Measurements from ENCODE around the gene PDZRN3. TPM values are rescaled to one million over a fixed set of nuclear protein-coding genes. Genes with fewer than 3 reads are reported as not detected.
A peak's percentile ranks its signal among the peaks of the same experiment; 100 is the strongest.

PDZRN3 gene
- total and polyA plus RNA-seq, 2 experiments from 2014 or later, result 7.5 to 14.0 TPM

DNA sequence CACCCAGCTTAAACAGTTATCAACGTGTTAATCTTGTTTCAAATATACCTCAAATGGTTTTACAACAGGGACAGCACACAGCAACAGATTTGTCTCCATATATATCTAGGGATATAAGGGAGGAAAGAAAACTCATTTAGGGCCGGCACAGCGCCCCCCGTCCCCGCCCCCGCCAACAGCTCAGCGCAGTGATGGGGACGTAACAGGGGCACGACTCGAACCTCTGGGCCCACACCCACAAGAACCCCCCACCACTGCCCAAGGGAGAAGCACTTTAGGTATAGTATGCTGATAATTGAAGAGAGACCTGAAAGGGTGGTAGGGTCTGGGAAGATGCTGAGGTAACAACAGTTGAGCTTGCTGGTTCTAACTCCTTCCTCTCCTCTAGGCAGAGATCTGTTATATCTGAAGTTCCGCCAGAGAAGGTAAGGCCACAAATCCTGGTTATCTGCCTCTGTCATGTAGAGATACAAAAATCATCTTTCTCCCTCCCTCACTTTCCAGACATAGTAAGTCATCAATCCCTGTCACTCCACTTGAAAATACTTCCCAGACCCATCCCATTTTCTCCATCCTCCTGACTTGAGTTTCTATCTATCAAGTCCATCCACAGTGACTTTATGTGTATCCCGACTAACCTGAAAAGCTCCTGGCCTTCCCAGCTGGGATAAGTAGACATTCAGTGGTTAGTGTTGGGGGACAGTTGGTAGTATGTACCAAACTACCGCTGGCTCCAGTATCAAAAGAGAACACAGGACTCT, 126.9 kb downstream of the PDZRN3 start:
- Mint-ChIP-seq H3K27ac (0 out of 2 replicates have a peak overlapping the region, but pooled peaks have one; percentile 12), H3K27me3 (ENCODE audit: insufficient read depth, low read depth, poor library complexity) (no peaks in the 10 kb centered on the region), H3K9me3 (no peaks in the 10 kb centered on the region), H3K4me3 (no peak overlapping the region), H3K36me3 (ENCODE audit: low read depth) (no peaks in the 10 kb centered on the region), H3K4me1 (peaks cover 32% of the 10 kb centered on the region)
- H3K27me3 ChIP-seq (ENCODE audit: insufficient read depth), result no peaks in the 10 kb centered on the region
- H2AFZ ChIP-seq, result no peak overlapping the region
- ATAC-seq, result no peak
- no peak overlapping the region for H3K4me2 ChIP-seq
- no peaks in the 10 kb centered on the region for H3K36me3 ChIP-seq (ENCODE audit: insufficient read depth)
- TF ChIP-seq ZNF331 (CRISPR knock-in tag; IDR thresholded peaks at IDR 0.05; ENCODE audit: low read depth) (no peak), STAT1 (IDR thresholded peaks at IDR 0.05; ENCODE audit: unreplicated experiment) (no peak), ZNF114 (CRISPR knock-in tag; IDR thresholded peaks at IDR 0.05) (no peak), NANOG (IDR thresholded peaks at IDR 0.05; ENCODE audit: borderline replicate concordance) (no peak), CREB1 (CRISPR knock-in tag; IDR thresholded peaks at IDR 0.05; ENCODE audit: low read depth) (no peak), JUNB (IDR thresholded peaks at IDR 0.05; ENCODE audit: unreplicated experiment) (no peak), POLR2AphosphoS5 (IDR thresholded peaks at IDR 0.05; ENCODE audit: low read depth) (no peak), EZH2 (IDR thresholded peaks at IDR 0.05; ENCODE audit: low read depth, unreplicated experiment) (no peak), EZH2phosphoT487 (IDR thresholded peaks at IDR 0.05; ENCODE audit: unreplicated experiment) (no peak)
- TF ChIP-seq, protein P1, sequence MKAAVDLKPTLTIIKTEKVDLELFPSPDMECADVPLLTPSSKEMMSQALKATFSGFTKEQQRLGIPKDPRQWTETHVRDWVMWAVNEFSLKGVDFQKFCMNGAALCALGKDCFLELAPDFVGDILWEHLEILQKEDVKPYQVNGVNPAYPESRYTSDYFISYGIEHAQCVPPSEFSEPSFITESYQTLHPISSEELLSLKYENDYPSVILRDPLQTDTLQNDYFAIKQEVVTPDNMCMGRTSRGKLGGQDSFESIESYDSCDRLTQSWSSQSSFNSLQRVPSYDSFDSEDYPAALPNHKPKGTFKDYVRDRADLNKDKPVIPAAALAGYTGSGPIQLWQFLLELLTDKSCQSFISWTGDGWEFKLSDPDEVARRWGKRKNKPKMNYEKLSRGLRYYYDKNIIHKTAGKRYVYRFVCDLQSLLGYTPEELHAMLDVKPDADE (IDR thresholded peaks at IDR 0.05), result no peak
- TF ChIP-seq, protein P2, sequence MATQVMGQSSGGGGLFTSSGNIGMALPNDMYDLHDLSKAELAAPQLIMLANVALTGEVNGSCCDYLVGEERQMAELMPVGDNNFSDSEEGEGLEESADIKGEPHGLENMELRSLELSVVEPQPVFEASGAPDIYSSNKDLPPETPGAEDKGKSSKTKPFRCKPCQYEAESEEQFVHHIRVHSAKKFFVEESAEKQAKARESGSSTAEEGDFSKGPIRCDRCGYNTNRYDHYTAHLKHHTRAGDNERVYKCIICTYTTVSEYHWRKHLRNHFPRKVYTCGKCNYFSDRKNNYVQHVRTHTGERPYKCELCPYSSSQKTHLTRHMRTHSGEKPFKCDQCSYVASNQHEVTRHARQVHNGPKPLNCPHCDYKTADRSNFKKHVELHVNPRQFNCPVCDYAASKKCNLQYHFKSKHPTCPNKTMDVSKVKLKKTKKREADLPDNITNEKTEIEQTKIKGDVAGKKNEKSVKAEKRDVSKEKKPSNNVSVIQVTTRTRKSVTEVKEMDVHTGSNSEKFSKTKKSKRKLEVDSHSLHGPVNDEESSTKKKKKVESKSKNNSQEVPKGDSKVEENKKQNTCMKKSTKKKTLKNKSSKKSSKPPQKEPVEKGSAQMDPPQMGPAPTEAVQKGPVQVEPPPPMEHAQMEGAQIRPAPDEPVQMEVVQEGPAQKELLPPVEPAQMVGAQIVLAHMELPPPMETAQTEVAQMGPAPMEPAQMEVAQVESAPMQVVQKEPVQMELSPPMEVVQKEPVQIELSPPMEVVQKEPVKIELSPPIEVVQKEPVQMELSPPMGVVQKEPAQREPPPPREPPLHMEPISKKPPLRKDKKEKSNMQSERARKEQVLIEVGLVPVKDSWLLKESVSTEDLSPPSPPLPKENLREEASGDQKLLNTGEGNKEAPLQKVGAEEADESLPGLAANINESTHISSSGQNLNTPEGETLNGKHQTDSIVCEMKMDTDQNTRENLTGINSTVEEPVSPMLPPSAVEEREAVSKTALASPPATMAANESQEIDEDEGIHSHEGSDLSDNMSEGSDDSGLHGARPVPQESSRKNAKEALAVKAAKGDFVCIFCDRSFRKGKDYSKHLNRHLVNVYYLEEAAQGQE (IDR thresholded peaks at IDR 0.05; ENCODE audit: unreplicated experiment), result no peak
- TF ChIP-seq, protein P3, sequence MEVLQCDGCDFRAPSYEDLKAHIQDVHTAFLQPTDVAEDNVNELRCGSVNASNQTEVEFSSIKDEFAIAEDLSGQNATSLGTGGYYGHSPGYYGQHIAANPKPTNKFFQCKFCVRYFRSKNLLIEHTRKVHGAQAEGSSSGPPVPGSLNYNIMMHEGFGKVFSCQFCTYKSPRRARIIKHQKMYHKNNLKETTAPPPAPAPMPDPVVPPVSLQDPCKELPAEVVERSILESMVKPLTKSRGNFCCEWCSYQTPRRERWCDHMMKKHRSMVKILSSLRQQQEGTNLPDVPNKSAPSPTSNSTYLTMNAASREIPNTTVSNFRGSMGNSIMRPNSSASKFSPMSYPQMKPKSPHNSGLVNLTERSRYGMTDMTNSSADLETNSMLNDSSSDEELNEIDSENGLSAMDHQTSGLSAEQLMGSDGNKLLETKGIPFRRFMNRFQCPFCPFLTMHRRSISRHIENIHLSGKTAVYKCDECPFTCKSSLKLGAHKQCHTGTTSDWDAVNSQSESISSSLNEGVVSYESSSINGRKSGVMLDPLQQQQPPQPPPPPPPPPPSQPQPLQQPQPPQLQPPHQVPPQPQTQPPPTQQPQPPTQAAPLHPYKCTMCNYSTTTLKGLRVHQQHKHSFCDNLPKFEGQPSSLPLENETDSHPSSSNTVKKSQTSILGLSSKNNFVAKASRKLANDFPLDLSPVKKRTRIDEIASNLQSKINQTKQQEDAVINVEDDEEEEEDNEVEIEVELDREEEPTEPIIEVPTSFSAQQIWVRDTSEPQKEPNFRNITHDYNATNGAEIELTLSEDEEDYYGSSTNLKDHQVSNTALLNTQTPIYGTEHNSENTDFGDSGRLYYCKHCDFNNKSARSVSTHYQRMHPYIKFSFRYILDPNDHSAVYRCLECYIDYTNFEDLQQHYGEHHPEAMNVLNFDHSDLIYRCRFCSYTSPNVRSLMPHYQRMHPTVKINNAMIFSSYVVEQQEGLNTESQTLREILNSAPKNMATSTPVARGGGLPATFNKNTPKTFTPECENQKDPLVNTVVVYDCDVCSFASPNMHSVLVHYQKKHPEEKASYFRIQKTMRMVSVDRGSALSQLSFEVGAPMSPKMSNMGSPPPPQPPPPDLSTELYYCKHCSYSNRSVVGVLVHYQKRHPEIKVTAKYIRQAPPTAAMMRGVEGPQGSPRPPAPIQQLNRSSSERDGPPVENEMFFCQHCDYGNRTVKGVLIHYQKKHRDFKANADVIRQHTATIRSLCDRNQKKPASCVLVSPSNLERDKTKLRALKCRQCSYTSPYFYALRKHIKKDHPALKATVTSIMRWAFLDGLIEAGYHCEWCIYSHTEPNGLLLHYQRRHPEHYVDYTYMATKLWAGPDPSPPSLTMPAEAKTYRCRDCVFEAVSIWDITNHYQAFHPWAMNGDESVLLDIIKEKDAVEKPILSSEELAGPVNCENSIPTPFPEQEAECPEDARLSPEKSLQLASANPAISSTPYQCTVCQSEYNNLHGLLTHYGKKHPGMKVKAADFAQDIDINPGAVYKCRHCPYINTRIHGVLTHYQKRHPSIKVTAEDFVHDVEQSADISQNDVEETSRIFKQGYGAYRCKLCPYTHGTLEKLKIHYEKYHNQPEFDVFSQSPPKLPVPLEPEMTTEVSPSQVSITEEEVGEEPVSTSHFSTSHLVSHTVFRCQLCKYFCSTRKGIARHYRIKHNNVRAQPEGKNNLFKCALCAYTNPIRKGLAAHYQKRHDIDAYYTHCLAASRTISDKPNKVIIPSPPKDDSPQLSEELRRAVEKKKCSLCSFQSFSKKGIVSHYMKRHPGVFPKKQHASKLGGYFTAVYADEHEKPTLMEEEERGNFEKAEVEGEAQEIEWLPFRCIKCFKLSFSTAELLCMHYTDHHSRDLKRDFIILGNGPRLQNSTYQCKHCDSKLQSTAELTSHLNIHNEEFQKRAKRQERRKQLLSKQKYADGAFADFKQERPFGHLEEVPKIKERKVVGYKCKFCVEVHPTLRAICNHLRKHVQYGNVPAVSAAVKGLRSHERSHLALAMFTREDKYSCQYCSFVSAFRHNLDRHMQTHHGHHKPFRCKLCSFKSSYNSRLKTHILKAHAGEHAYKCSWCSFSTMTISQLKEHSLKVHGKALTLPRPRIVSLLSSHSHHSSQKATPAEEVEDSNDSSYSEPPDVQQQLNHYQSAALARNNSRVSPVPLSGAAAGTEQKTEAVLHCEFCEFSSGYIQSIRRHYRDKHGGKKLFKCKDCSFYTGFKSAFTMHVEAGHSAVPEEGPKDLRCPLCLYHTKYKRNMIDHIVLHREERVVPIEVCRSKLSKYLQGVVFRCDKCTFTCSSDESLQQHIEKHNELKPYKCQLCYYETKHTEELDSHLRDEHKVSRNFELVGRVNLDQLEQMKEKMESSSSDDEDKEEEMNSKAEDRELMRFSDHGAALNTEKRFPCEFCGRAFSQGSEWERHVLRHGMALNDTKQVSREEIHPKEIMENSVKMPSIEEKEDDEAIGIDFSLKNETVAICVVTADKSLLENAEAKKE (CRISPR knock-in tag; IDR thresholded peaks at IDR 0.05), result no peak
- TF ChIP-seq, protein P4, sequence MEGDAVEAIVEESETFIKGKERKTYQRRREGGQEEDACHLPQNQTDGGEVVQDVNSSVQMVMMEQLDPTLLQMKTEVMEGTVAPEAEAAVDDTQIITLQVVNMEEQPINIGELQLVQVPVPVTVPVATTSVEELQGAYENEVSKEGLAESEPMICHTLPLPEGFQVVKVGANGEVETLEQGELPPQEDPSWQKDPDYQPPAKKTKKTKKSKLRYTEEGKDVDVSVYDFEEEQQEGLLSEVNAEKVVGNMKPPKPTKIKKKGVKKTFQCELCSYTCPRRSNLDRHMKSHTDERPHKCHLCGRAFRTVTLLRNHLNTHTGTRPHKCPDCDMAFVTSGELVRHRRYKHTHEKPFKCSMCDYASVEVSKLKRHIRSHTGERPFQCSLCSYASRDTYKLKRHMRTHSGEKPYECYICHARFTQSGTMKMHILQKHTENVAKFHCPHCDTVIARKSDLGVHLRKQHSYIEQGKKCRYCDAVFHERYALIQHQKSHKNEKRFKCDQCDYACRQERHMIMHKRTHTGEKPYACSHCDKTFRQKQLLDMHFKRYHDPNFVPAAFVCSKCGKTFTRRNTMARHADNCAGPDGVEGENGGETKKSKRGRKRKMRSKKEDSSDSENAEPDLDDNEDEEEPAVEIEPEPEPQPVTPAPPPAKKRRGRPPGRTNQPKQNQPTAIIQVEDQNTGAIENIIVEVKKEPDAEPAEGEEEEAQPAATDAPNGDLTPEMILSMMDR (conservative IDR thresholded peaks at IDR 0.05; ENCODE audit: low read depth in 2 of 2), result no peak
- H3K4me3 ChIP-seq, result no peak overlapping the region
- H3F3A ChIP-seq (replicated peaks; ENCODE audit: low read depth), result no peaks in the 10 kb centered on the region
- no peaks in the 10 kb centered on the region for H3K79me2 ChIP-seq (replicated peaks; ENCODE audit: insufficient read depth)
- peaks cover 5% of the 10 kb centered on the region; the same call in 1 of the 2 replicates for H3K9me2 ChIP-seq (ENCODE audit: insufficient read depth)
- peaks cover 25% of the 10 kb centered on the region for H3K4me1 ChIP-seq (ENCODE audit: insufficient read depth)
- no peaks in the 10 kb centered on the region for H4K20me1 ChIP-seq (replicated peaks; ENCODE audit: insufficient read depth)
- DNase-seq (ENCODE audit: low spot score), result no peak
- H3K27ac ChIP-seq (ENCODE audit: low read depth), result no peak overlapping the region
